H9 (cell line): Measurements from ENCODE around the gene PTBP2. TPM values are rescaled to one million over a fixed set of nuclear protein-coding genes. Genes with fewer than 3 reads are reported as not detected.
A peak's percentile ranks its signal among the peaks of the same experiment; 100 is the strongest.

Experiments
- DNase-seq: peaks from one replicate; pipeline ENCODE4 v3.0.0-alpha.2; 2017
- H2AFZ ChIP-seq: one replicate; pipeline ENCODE4 v1.6.1; 2013; ENCODE audit warnings: mild to moderate bottlenecking, low read length, control low read depth, moderate library complexity
- H2AK5ac ChIP-seq: 2 replicates; pipeline ENCODE4 v1.6.1; 2013; ENCODE audit warnings: low read length, control low read depth, mixed read lengths; ENCODE audit not compliant: insufficient read length
- H2BK120ac ChIP-seq: one replicate; pipeline ENCODE4 v1.6.1; 2013; ENCODE audit warnings: low read depth, mild to moderate bottlenecking, low read length, control low read depth, inconsistent platforms; ENCODE audit not compliant: poor library complexity, severe bottlenecking
- H2BK12ac ChIP-seq: 2 replicates; pipeline ENCODE4 v1.6.1; 2013; ENCODE audit warnings: low read length, control low read depth, mixed read lengths, low read depth; ENCODE audit not compliant: insufficient read length
- H2BK15ac ChIP-seq: 2 replicates; pipeline ENCODE4 v1.6.1; 2013; ENCODE audit warnings: low read depth, low read length, control low read depth
- H2BK20ac ChIP-seq: one replicate; pipeline ENCODE4 v1.6.1; 2013; ENCODE audit warnings: low read depth, mild to moderate bottlenecking, low read length, control low read depth, inconsistent platforms; ENCODE audit not compliant: poor library complexity, severe bottlenecking
- H2BK5ac ChIP-seq: 2 replicates; pipeline ENCODE4 v1.6.1; 2013; ENCODE audit warnings: low read length, control low read depth, mixed read lengths; ENCODE audit not compliant: insufficient read length
- H3K14ac ChIP-seq: 2 replicates; pipeline ENCODE4 v1.6.1; 2013; ENCODE audit warnings: low read length, control low read depth; ENCODE audit not compliant: insufficient read depth
- H3K18ac ChIP-seq: 2 replicates; pipeline ENCODE4 v1.6.1; 2013; ENCODE audit warnings: low read depth, mild to moderate bottlenecking, mixed read lengths, low read length, control low read depth; ENCODE audit not compliant: insufficient read length
- H3K23ac ChIP-seq: 2 replicates; pipeline ENCODE4 v1.6.1; 2013; ENCODE audit warnings: low read length, control low read depth, mixed read lengths, low read depth; ENCODE audit not compliant: insufficient read length
- H3K23me2 ChIP-seq: 2 replicates; pipeline ENCODE4 v1.6.1; 2013; ENCODE audit warnings: low read depth, mild to moderate bottlenecking, mixed read lengths, low read length, control low read depth; ENCODE audit not compliant: insufficient read length, poor library complexity, severe bottlenecking
- H3K27ac ChIP-seq: 2 replicates; pipeline ENCODE4 v1.5.1; 2013; ENCODE audit warnings: low read length, control low read depth, mixed read lengths, low read depth; ENCODE audit not compliant: insufficient read length
- H3K27me3 ChIP-seq: 2 replicates; pipeline ENCODE4 v1.6.1; 2013; ENCODE audit warnings: low read length, control low read depth, inconsistent platforms; ENCODE audit not compliant: insufficient read depth
- H3K4ac ChIP-seq: 2 replicates; pipeline ENCODE4 v1.6.1; 2013; ENCODE audit warnings: low read depth, mild to moderate bottlenecking, control low read depth, inconsistent platforms, low read length, moderate library complexity
- H3K4me1 ChIP-seq: 2 replicates; pipeline ENCODE4 v1.6.1; 2013; ENCODE audit warnings: low read length, control low read depth, inconsistent platforms; ENCODE audit not compliant: insufficient read depth
- H3K4me2 ChIP-seq: 2 replicates; pipeline ENCODE4 v1.6.1; 2013; ENCODE audit warnings: low read length, control low read depth, mixed read lengths; ENCODE audit not compliant: insufficient read length, insufficient read depth
- H3K56ac ChIP-seq: 2 replicates; pipeline ENCODE4 v1.6.1; 2013; ENCODE audit warnings: low read depth, mild to moderate bottlenecking, mixed read lengths, low read length, control low read depth; ENCODE audit not compliant: insufficient read length
- H3K79me1 ChIP-seq: 2 replicates; pipeline ENCODE4 v1.6.1; 2013; ENCODE audit warnings: low read depth, mild to moderate bottlenecking, moderate library complexity, low read length, control low read depth, inconsistent platforms; ENCODE audit not compliant: insufficient read depth, poor library complexity, severe bottlenecking
- H3K79me2 ChIP-seq: 2 replicates; pipeline ENCODE4 v1.6.1; 2013; ENCODE audit warnings: low read length, control low read depth, inconsistent platforms; ENCODE audit not compliant: insufficient read depth
- H3K9ac ChIP-seq: 2 replicates; pipeline ENCODE4 v1.6.1; 2013; ENCODE audit warnings: low read length, control low read depth, mixed read lengths; ENCODE audit not compliant: insufficient read length; ENCODE audit errors: extremely low read depth
- H3K9me3 ChIP-seq: one replicate; pipeline ENCODE4 v1.6.1; 2013; ENCODE audit warnings: low read depth, low read length, inconsistent platforms; ENCODE audit not compliant: control insufficient read depth
- H3T11ph ChIP-seq: one replicate; pipeline ENCODE4 v1.6.1; 2013; ENCODE audit warnings: mild to moderate bottlenecking, low read length, control low read depth, inconsistent platforms
- H4K20me1 ChIP-seq: one replicate; pipeline ENCODE4 v1.6.1; 2013; ENCODE audit not compliant: control insufficient read depth, insufficient read length, insufficient read depth
- H4K5ac ChIP-seq: 2 replicates; pipeline ENCODE4 v1.6.1; 2013; ENCODE audit warnings: low read depth, mild to moderate bottlenecking, mixed read lengths, low read length, control low read depth; ENCODE audit not compliant: insufficient read length
- H4K8ac ChIP-seq: replicated peaks from 2 replicates; pipeline ENCODE4 v1.6.1; 2013; ENCODE audit warnings: low read length, control low read depth, mixed read lengths, low read depth; ENCODE audit not compliant: insufficient read length
- H4K91ac ChIP-seq: 2 replicates; pipeline ENCODE4 v1.6.1; 2013; ENCODE audit warnings: low read depth, mild to moderate bottlenecking, moderate library complexity, mixed read lengths, low read length, control low read depth; ENCODE audit not compliant: insufficient read length
- H3K27ac Mint-ChIP-seq, 3 experiments: 2 replicates in 2 of 3; 3 replicates in 1 of 3; pipeline ENCODE4 v1.8.0; 2020 to 2021; ENCODE audit warnings: mixed read lengths in 3 of 3, mild to moderate bottlenecking in 1 of 3, moderate library complexity in 1 of 3
- H3K27me3 Mint-ChIP-seq: 2 replicates; pipeline ENCODE4 v1.8.0; 2021; ENCODE audit warnings: low read depth, mild to moderate bottlenecking, moderate library complexity, mixed read lengths
- H3K36me3 Mint-ChIP-seq, 3 experiments: 2 replicates in 2 of 3; 3 replicates in 1 of 3; pipeline ENCODE4 v1.8.0; 2020 to 2021; ENCODE audit warnings: low read depth in 3 of 3, mixed read lengths in 3 of 3; ENCODE audit not compliant: insufficient read depth in 1 of 3
- H3K4me1 Mint-ChIP-seq, 2 experiments: 2 replicates each; pipeline ENCODE4 v1.8.0; 2020; ENCODE audit warnings: mixed read lengths in 2 of 2
- H3K4me3 Mint-ChIP-seq, 2 experiments: 2 replicates in 1 of 2; 3 replicates in 1 of 2; pipeline ENCODE4 v1.8.0; 2020 to 2021; ENCODE audit warnings: mild to moderate bottlenecking in 2 of 2, mixed read lengths in 2 of 2, moderate library complexity in 1 of 2
- H3K9me3 Mint-ChIP-seq, 2 experiments: 2 replicates in 1 of 2; 3 replicates in 1 of 2; pipeline ENCODE4 v1.8.0; 2020; ENCODE audit warnings: mild to moderate bottlenecking in 2 of 2, mixed read lengths in 2 of 2, moderate library complexity in 1 of 2
- WGBS: extraction: QIAGEN DNeasy Blood & Tissue Kit; methylation state at CpG from one replicate; pipeline ENCODE4 v1.1.7; 2013; ENCODE audit warnings: missing lambda C conversion rate, low lambda C conversion rate, mixed read lengths; ENCODE audit not compliant: insufficient read length; ENCODE audit errors: extremely low coverage; 5-methylcytosine and 5-hydroxymethylcytosine counted together
- total RNA-seq: library from RNA; stranded (reverse); gene quantifications from 2 replicates; pipeline ENCODE4 v1.2.1, GENCODE V29; 2021
- TF ChIP-seq, protein P1 (sequence below): fragments of 200-600 bp; sonication (generic); conservative IDR thresholded peaks from 3 replicates; pipeline ENCODE4 v1.8.0; 2021; ENCODE audit warnings: antibody characterized with exemption, mild to moderate bottlenecking

PTBP2 gene
- total RNA-seq, 1 experiment from 2014 or later = 75.4 TPM

DNA sequence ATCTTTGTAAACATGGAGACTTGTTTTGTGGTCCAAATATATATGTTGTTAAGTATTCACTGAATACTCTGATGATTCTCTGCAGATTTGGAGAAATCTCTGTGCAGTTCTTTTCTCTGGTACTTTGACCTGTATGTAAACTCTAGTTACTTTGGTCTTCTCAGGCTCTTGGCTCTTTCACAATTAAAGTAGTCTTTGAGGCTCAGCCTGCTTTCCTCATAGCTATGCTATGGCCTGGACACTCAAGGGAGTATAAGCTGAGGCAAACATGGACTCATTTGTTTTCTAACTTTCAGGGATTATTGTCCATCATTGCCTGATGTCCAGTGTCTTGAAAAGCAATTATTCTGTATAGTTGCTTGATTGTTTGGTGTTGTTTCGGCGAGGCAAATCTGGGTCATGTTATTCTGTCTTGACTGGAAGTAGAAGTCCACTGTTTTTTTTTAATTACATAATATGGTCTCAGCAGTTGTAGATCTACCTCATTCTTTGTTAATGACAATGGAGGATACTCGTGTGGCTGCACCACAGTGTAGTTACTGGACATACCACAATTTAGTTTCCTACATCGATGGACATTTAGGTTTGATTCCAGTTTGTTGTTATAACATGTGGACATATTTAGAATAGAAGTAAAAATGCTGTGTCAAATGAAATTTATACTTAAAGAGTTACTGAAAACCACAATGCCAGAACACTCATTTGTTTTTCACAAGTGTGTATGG, 9.2 kb downstream of the PTBP2 start:
- Histone ChIP-seq H2BK5ac (no peak overlapping the region), H2BK12ac (no peak overlapping the region), H4K91ac (no peak overlapping the region), H3K4ac (no peak overlapping the region), H3K14ac (no peak overlapping the region), H3K27me3 (no peaks in the 10 kb centered on the region), H3K4me2 (no peak overlapping the region), H3K4me1 (no peaks in the 10 kb centered on the region; the same call in 1 of the 2 replicates), H3K23me2 (no peaks in the 10 kb centered on the region), H3K27ac (no peak overlapping the region), H2BK15ac (no peak overlapping the region), H2AK5ac (no peak overlapping the region), H4K8ac (no peak overlapping the region), H3K23ac (no peak overlapping the region), H3T11ph (no peak overlapping the region), H4K20me1 (no peaks in the 10 kb centered on the region), H4K5ac (no peak overlapping the region), H3K79me2 (peaks cover 51% of the 10 kb centered on the region), H3K9ac (no peak overlapping the region), H2BK120ac (no peak overlapping the region), H3K56ac (no peak overlapping the region), H3K18ac (no peak overlapping the region), H2BK20ac (no peak overlapping the region), H2AFZ (no peak overlapping the region), H3K79me1 (peaks cover 4% of the 10 kb centered on the region), H3K9me3 (no peaks in the 10 kb centered on the region)
- Mint-ChIP-seq H3K4me1 (peaks cover 26 to 38% of the 10 kb centered on the region in 2 experiments), H3K4me3 (no peak overlapping the region), H3K27ac (peak overlapping the region in 2 of 3 experiments; percentile 15 to 55; a peak in 1 of 7 replicates), H3K9me3 (no peaks in the 10 kb centered on the region), H3K36me3 (peaks cover 47 to 73% (median 70%) of the 10 kb centered on the region in 3 experiments), H3K27me3 (no peaks in the 10 kb centered on the region)
- WGBS = no CpG with 5 or more reads among the region's 4 CpGs
- DNase-seq = no peak
- TF ChIP-seq, protein P1, sequence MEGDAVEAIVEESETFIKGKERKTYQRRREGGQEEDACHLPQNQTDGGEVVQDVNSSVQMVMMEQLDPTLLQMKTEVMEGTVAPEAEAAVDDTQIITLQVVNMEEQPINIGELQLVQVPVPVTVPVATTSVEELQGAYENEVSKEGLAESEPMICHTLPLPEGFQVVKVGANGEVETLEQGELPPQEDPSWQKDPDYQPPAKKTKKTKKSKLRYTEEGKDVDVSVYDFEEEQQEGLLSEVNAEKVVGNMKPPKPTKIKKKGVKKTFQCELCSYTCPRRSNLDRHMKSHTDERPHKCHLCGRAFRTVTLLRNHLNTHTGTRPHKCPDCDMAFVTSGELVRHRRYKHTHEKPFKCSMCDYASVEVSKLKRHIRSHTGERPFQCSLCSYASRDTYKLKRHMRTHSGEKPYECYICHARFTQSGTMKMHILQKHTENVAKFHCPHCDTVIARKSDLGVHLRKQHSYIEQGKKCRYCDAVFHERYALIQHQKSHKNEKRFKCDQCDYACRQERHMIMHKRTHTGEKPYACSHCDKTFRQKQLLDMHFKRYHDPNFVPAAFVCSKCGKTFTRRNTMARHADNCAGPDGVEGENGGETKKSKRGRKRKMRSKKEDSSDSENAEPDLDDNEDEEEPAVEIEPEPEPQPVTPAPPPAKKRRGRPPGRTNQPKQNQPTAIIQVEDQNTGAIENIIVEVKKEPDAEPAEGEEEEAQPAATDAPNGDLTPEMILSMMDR = no peak
